DND-41 (cell line): Measurements from ENCODE around the gene TMEM33.
"Not testable (repeated sequence)": the region's sequence is repeated elsewhere in the genome, so short reads cannot be mapped to it uniquely, and the experiment has no call there.

ENCODE experiments used
- ATAC-seq: fragments of 200-7000 bp; cut with Tn5 transposase; 3 replicates; pipeline ENCODE4 v1.9.1; 2021; ENCODE audit warnings: low read depth; ENCODE audit not compliant: insufficient read depth
- DNase-seq: peaks from one replicate; pipeline ENCODE4 v3.0.0-alpha.2; 2020
- H2AFZ ChIP-seq: 2 replicates; pipeline ENCODE4 v1.6.0; 2012; ENCODE audit warnings: low read depth, low read length
- H3K27ac ChIP-seq: 2 replicates; pipeline ENCODE4 v1.5.1; 2012; ENCODE audit warnings: low read length, inconsistent platforms
- H3K27me3 ChIP-seq: fragments of 200-600 bp; sonication (generic); 2 replicates; pipeline ENCODE4 v1.6.0; 2012; ENCODE audit warnings: low read length, mild to moderate bottlenecking, inconsistent platforms; ENCODE audit not compliant: insufficient read depth, poor library complexity
- H3K36me3 ChIP-seq: 2 replicates; pipeline ENCODE4 v1.5.1; 2012; ENCODE audit warnings: low read length, inconsistent platforms; ENCODE audit not compliant: insufficient read depth
- H3K4me1 ChIP-seq: 2 replicates; pipeline ENCODE4 v1.5.1; 2012; ENCODE audit warnings: mild to moderate bottlenecking, low read length; ENCODE audit not compliant: insufficient read depth
- H3K4me2 ChIP-seq: 2 replicates; pipeline ENCODE4 v1.6.0; 2012; ENCODE audit warnings: mild to moderate bottlenecking, moderate library complexity, low read length, inconsistent platforms; ENCODE audit not compliant: insufficient read depth
- H3K4me3 ChIP-seq, 2 experiments: fragments of 200-600 bp in 1 of 2; shearing (Covaris generic) in 1 of 2; 2 replicates each; pipeline ENCODE4 v1.5.1; 2012 to 2016; ENCODE audit warnings: inconsistent platforms in 2 of 2, low read length in 2 of 2, mild to moderate bottlenecking in 2 of 2, low read depth in 1 of 2, moderate library complexity in 1 of 2
- H3K79me2 ChIP-seq: 2 replicates; pipeline ENCODE4 v1.6.0; 2012; ENCODE audit warnings: low read length, inconsistent platforms; ENCODE audit not compliant: insufficient read depth
- H3K9ac ChIP-seq: 2 replicates; pipeline ENCODE4 v1.6.0; 2012; ENCODE audit warnings: low read depth, mild to moderate bottlenecking, inconsistent platforms, low read length, moderate library complexity
- H3K9me3 ChIP-seq: 2 replicates; pipeline ENCODE4 v1.5.1; 2012; ENCODE audit warnings: low read length, moderate library complexity, mild to moderate bottlenecking, inconsistent platforms; ENCODE audit not compliant: insufficient read depth, severe bottlenecking
- H4K20me1 ChIP-seq: 2 replicates; pipeline ENCODE4 v1.6.0; 2012; ENCODE audit warnings: low read length; ENCODE audit not compliant: insufficient read depth
- EZH2 ChIP-seq: IDR thresholded peaks from 3 replicates; pipeline ENCODE4 v1.6.1; 2012; ENCODE audit warnings: borderline replicate concordance, low read depth, mild to moderate bottlenecking, moderate library complexity, low read length, inconsistent platforms; ENCODE audit not compliant: severe bottlenecking
- TF ChIP-seq, protein P1 (sequence below): IDR thresholded peaks from 2 replicates; pipeline ENCODE4 v1.5.1; 2012; ENCODE audit warnings: borderline replicate concordance, low read length, moderate library complexity, mild to moderate bottlenecking; ENCODE audit not compliant: poor library complexity, severe bottlenecking; ENCODE audit errors: extremely low read depth

TMEM33 gene

GRCh38 chr4:41890085-41890484 is 45.1 kb upstream of the TMEM33 start:
- ATAC-seq (no peak), DNase-seq (no peak)
- Histone ChIP-seq H3K9me3 (no peaks in the 10 kb centered on the region), H3K79me2 (no peaks in the 10 kb centered on the region), H3K4me2 (no peak overlapping the region), H3K4me3 (no peak overlapping the region), H3K4me1 (no peaks in the 10 kb centered on the region), H3K27me3 (peaks cover 4% of the 10 kb centered on the region), H3K36me3 (no peaks in the 10 kb centered on the region), H2AFZ (no peak overlapping the region), H3K9ac (no peak overlapping the region), H3K27ac (no peak overlapping the region), H4K20me1 (no peaks in the 10 kb centered on the region)
- TF ChIP-seq, protein P1, sequence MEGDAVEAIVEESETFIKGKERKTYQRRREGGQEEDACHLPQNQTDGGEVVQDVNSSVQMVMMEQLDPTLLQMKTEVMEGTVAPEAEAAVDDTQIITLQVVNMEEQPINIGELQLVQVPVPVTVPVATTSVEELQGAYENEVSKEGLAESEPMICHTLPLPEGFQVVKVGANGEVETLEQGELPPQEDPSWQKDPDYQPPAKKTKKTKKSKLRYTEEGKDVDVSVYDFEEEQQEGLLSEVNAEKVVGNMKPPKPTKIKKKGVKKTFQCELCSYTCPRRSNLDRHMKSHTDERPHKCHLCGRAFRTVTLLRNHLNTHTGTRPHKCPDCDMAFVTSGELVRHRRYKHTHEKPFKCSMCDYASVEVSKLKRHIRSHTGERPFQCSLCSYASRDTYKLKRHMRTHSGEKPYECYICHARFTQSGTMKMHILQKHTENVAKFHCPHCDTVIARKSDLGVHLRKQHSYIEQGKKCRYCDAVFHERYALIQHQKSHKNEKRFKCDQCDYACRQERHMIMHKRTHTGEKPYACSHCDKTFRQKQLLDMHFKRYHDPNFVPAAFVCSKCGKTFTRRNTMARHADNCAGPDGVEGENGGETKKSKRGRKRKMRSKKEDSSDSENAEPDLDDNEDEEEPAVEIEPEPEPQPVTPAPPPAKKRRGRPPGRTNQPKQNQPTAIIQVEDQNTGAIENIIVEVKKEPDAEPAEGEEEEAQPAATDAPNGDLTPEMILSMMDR = no peak

GRCh38 chr4:41896648-41897047 is 38.6 kb upstream of the TMEM33 start:
- H3K4me2 ChIP-seq = no peak overlapping the region
- ATAC-seq (no peak), DNase-seq (no peak)
- H3K27me3 ChIP-seq = no peaks in the 10 kb centered on the region
- no peaks in the 10 kb centered on the region for H3K9me3 ChIP-seq
- H3K4me1 ChIP-seq = no peaks in the 10 kb centered on the region
- TF ChIP-seq, protein P1 = no peak
- TF ChIP-seq EZH2 = no peak
- no peak overlapping the region for H3K9ac ChIP-seq
- H2AFZ ChIP-seq = no peak overlapping the region
- H3K27ac ChIP-seq = no peak overlapping the region
- no peaks in the 10 kb centered on the region for H3K79me2 ChIP-seq
- H3K36me3 ChIP-seq = no peaks in the 10 kb centered on the region
- H3K4me3 ChIP-seq = no peak overlapping the region
- H4K20me1 ChIP-seq = no peaks in the 10 kb centered on the region

GRCh38 chr4:41897698-41898097 is 37.5 kb upstream of the TMEM33 start:
- no peak overlapping the region for H3K27ac ChIP-seq
- H3K27me3 ChIP-seq = no peaks in the 10 kb centered on the region
- no peak overlapping the region for H3K4me2 ChIP-seq
- ATAC-seq = no peak
- no peak overlapping the region for H2AFZ ChIP-seq
- no peaks in the 10 kb centered on the region for H4K20me1 ChIP-seq
- no peaks in the 10 kb centered on the region for H3K9me3 ChIP-seq
- no peaks in the 10 kb centered on the region for H3K4me1 ChIP-seq
- DNase-seq = no peak
- no peaks in the 10 kb centered on the region for H3K36me3 ChIP-seq
- H3K4me3 ChIP-seq = no peak overlapping the region
- H3K79me2 ChIP-seq = no peaks in the 10 kb centered on the region
- TF ChIP-seq, protein P1 = no peak
- TF ChIP-seq EZH2 = no peak
- H3K9ac ChIP-seq = no peak overlapping the region

GRCh38 chr4:41909136-41909535 is 26.1 kb upstream of the TMEM33 start:
- H4K20me1 ChIP-seq, H3K4me2 ChIP-seq, DNase-seq, H3K79me2 ChIP-seq, H2AFZ ChIP-seq, H3K4me1 ChIP-seq, ATAC-seq, H3K27ac ChIP-seq, H3K27me3 ChIP-seq, H3K9ac ChIP-seq, H3K9me3 ChIP-seq, H3K4me3 ChIP-seq, H3K36me3 ChIP-seq: not testable (repeated sequence)
